Osteoblast (primary cell): ENCODE results near the gene TSPAN10. TPM values are rescaled to one million over a fixed set of nuclear protein-coding genes. Genes with fewer than 3 reads are reported as not detected.

Source experiments
- DNase-seq: peaks from one replicate; pipeline ENCODE4 v3.0.0; 2011; ENCODE audit warnings: low spot score, mixed read lengths; ENCODE audit not compliant: insufficient read length; ENCODE audit errors: missing footprints
- H2AFZ ChIP-seq: 2 replicates; pipeline ENCODE4 v1.6.0; 2011; ENCODE audit warnings: mild to moderate bottlenecking, low read length
- H3K27ac ChIP-seq: 2 replicates; pipeline ENCODE4 v1.5.1; 2011; ENCODE audit warnings: mild to moderate bottlenecking, low read depth, low read length, moderate library complexity
- H3K27me3 ChIP-seq: 2 replicates; pipeline ENCODE4 v1.6.0; 2012; ENCODE audit warnings: mild to moderate bottlenecking, control low read depth, inconsistent platforms, low read length, moderate library complexity; ENCODE audit not compliant: insufficient read depth
- H3K36me3 ChIP-seq: 2 replicates; pipeline ENCODE4 v1.5.1; 2011; ENCODE audit warnings: mild to moderate bottlenecking, low read length, control low read depth, moderate library complexity; ENCODE audit not compliant: insufficient read depth
- H3K4me1 ChIP-seq: 2 replicates; pipeline ENCODE4 v1.5.1; 2011; ENCODE audit warnings: mild to moderate bottlenecking, low read length, control low read depth, moderate library complexity; ENCODE audit not compliant: insufficient read depth
- H3K4me2 ChIP-seq: 2 replicates; pipeline ENCODE4 v1.6.0; 2011; ENCODE audit warnings: mild to moderate bottlenecking, low read length; ENCODE audit not compliant: insufficient read depth
- H3K4me3 ChIP-seq: fragments of 200-600 bp; sonication (generic); 3 replicates; pipeline ENCODE4 v1.5.1; 2012; ENCODE audit warnings: mild to moderate bottlenecking, low read length, inconsistent platforms; ENCODE audit not compliant: insufficient read depth
- H3K79me2 ChIP-seq: 2 replicates; pipeline ENCODE4 v1.6.0; 2012; ENCODE audit warnings: mild to moderate bottlenecking, low read length, control low read depth, inconsistent platforms; ENCODE audit not compliant: insufficient read depth
- H3K9me3 ChIP-seq: 2 replicates; pipeline ENCODE4 v1.5.1; 2011; ENCODE audit warnings: low read depth, low read length, control low read depth
- H4K20me1 ChIP-seq: 2 replicates; pipeline ENCODE4 v1.6.0; 2012; ENCODE audit warnings: mild to moderate bottlenecking, low read length, control low read depth; ENCODE audit not compliant: insufficient read depth
- total RNA-seq: library from RNA; depleted of rRNA; stranded (reverse); fragments of >200 nt; gene quantifications from 2 replicates; pipeline ENCODE4 v1.2.3, GENCODE V29; 2012
- TF ChIP-seq, protein P1 (sequence below): IDR thresholded peaks from 2 replicates; pipeline ENCODE4 v1.5.1; 2011; ENCODE audit warnings: mild to moderate bottlenecking, low read depth, low read length, moderate library complexity; ENCODE audit errors: extremely low read depth

The TSPAN10 gene
- total RNA-seq, 1 donor = 2.9 TPM

GRCh38 chr17:81646869-81647600 lies 10.0 kb downstream of the TSPAN10 start:
- TF ChIP-seq, protein P1, sequence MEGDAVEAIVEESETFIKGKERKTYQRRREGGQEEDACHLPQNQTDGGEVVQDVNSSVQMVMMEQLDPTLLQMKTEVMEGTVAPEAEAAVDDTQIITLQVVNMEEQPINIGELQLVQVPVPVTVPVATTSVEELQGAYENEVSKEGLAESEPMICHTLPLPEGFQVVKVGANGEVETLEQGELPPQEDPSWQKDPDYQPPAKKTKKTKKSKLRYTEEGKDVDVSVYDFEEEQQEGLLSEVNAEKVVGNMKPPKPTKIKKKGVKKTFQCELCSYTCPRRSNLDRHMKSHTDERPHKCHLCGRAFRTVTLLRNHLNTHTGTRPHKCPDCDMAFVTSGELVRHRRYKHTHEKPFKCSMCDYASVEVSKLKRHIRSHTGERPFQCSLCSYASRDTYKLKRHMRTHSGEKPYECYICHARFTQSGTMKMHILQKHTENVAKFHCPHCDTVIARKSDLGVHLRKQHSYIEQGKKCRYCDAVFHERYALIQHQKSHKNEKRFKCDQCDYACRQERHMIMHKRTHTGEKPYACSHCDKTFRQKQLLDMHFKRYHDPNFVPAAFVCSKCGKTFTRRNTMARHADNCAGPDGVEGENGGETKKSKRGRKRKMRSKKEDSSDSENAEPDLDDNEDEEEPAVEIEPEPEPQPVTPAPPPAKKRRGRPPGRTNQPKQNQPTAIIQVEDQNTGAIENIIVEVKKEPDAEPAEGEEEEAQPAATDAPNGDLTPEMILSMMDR = no peak
- no peaks in the 10 kb centered on the region for H3K36me3 ChIP-seq
- peaks cover 6% of the 10 kb centered on the region for H3K4me1 ChIP-seq
- H3K27me3 ChIP-seq = peaks cover 24% of the 10 kb centered on the region
- no peak overlapping the region for H3K27ac ChIP-seq
- no peak overlapping the region for H3K4me2 ChIP-seq
- no peaks in the 10 kb centered on the region for H4K20me1 ChIP-seq
- no peak overlapping the region for H3K4me3 ChIP-seq
- no peaks in the 10 kb centered on the region for H3K79me2 ChIP-seq
- H3K9me3 ChIP-seq = peaks cover 4% of the 10 kb centered on the region
- H2AFZ ChIP-seq = no peak overlapping the region
- DNase-seq = peak; percentile 80

DNA sequence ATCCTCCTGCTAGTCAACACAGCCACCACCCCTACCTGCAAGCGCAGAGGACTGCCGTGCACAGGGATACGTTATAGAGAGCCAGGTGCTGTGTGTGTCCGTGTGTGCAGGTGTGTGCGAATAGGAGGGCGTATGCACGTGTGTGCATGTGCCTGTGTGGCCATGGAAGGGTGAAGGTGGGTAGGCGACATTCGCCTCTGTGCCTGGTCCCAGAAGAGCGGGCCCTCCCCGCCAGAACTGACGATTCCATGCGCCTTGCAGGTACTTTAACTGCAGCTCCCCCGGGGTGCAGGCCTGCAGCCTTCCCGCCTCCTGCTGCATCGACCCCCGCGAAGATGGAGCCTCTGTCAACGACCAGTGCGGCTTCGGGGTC lies 10.6 kb downstream of the TSPAN10 start:
- TF ChIP-seq, protein P1 = no peak
- Histone ChIP-seq H3K27ac (no peak overlapping the region), H3K4me3 (no peak overlapping the region), H3K36me3 (no peaks in the 10 kb centered on the region), H3K79me2 (no peaks in the 10 kb centered on the region), H2AFZ (no peak overlapping the region), H3K4me1 (peaks cover under 1% of the 10 kb centered on the region), H4K20me1 (no peaks in the 10 kb centered on the region), H3K4me2 (no peak overlapping the region), H3K27me3 (peaks cover 24% of the 10 kb centered on the region), H3K9me3 (peaks cover 4% of the 10 kb centered on the region)
- DNase-seq = peak; percentile 77

GRCh38 chr17:81648013-81648706 lies 11.2 kb downstream of the TSPAN10 start:
- no peak overlapping the region for H2AFZ ChIP-seq
- H3K27ac ChIP-seq = no peak overlapping the region
- H4K20me1 ChIP-seq = no peaks in the 10 kb centered on the region
- H3K36me3 ChIP-seq = no peaks in the 10 kb centered on the region
- TF ChIP-seq, protein P1 = no peak
- no peaks in the 10 kb centered on the region for H3K79me2 ChIP-seq
- H3K9me3 ChIP-seq = peaks cover 4% of the 10 kb centered on the region
- H3K4me1 ChIP-seq = no peaks in the 10 kb centered on the region
- DNase-seq = peak; percentile 84
- peak overlapping the region; percentile 6 for H3K4me2 ChIP-seq
- H3K27me3 ChIP-seq = peaks cover 24% of the 10 kb centered on the region
- no peak overlapping the region for H3K4me3 ChIP-seq

DNA sequence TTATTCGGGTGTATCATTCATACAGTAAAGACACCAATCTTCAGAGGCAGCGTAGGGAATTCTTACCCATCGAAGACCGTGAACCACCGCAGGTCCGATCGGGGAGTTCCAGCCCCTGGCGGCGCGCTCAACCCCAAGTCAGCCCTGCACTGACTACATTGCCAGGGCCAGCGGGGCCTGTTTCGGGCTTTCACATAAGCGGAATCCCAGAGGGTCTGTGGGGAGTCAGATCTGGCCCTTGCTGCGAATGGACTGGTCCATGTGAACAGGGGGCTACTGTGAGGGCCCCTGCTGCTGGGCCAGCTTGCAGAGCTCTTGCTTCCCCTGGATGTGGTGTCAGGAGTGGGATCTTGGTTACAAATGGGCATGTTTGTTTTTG lies 11.7 kb downstream of the TSPAN10 start:
- H3K79me2 ChIP-seq = no peaks in the 10 kb centered on the region
- no peaks in the 10 kb centered on the region for H3K4me1 ChIP-seq
- no peaks in the 10 kb centered on the region for H3K36me3 ChIP-seq
- H3K27me3 ChIP-seq = peaks cover 24% of the 10 kb centered on the region
- no peaks in the 10 kb centered on the region for H4K20me1 ChIP-seq
- H2AFZ ChIP-seq = no peak overlapping the region
- peak; percentile 73 for DNase-seq
- TF ChIP-seq, protein P1 = no peak
- no peak overlapping the region for H3K27ac ChIP-seq
- peaks cover 4% of the 10 kb centered on the region for H3K9me3 ChIP-seq
- peak overlapping the region; percentile 6 for H3K4me2 ChIP-seq
- H3K4me3 ChIP-seq = no peak overlapping the region
